HG03521 (cell line): ENCODE data around the gene CTNND2.
"Not testable (repeated sequence)": the region's sequence is repeated elsewhere in the genome, so short reads cannot be mapped to it uniquely, and the experiment has no call there.

Experiments
- ATAC-seq: cut with Tn5 transposase; IDR thresholded peaks from one replicate; pipeline ENCODE4 v1.9.1; 2021; ENCODE audit warnings: mild to moderate bottlenecking, moderate library complexity; ENCODE audit not compliant: unreplicated experiment

The CTNND2 gene

GRCh38 chr5:11143456-11144267 lies 760.6 kb downstream of the CTNND2 start:
- no peak for ATAC-seq

GRCh38 chr5:11139217-11139865 lies 764.9 kb downstream of the CTNND2 start:
- ATAC-seq: no peak

- no peak for ATAC-seq
These were observed 774.1 kb downstream of the CTNND2 start for GRCh38 chr5:11130131-11130530.

GRCh38 chr5:11128021-11128420 lies 776.2 kb downstream of the CTNND2 start:
- ATAC-seq: no peak

GRCh38 chr5:11126844-11127243 lies 777.4 kb downstream of the CTNND2 start:
- ATAC-seq: no peak

GRCh38 chr5:11121885-11122284 lies 782.4 kb downstream of the CTNND2 start:
- ATAC-seq: no peak

GRCh38 chr5:11110128-11110527 lies 794.1 kb downstream of the CTNND2 start:
- no peak for ATAC-seq

GRCh38 chr5:11105696-11106095 lies 798.5 kb downstream of the CTNND2 start:
- no peak for ATAC-seq

GRCh38 chr5:11104651-11105112 lies 799.6 kb downstream of the CTNND2 start:
- ATAC-seq: no peak

- no peak for ATAC-seq
These were observed 800.0 kb downstream of the CTNND2 start for GRCh38 chr5:11104210-11104609.

- ATAC-seq: no peak
These were observed 820.1 kb downstream of the CTNND2 start for GRCh38 chr5:11084111-11084510.

- no peak for ATAC-seq
These were observed 821.8 kb downstream of the CTNND2 start for GRCh38 chr5:11082404-11082945.

- ATAC-seq: no peak
These were observed 827.2 kb downstream of the CTNND2 start for GRCh38 chr5:11076945-11077613.

- no peak for ATAC-seq
These were observed 829.0 kb downstream of the CTNND2 start for GRCh38 chr5:11075035-11075805.

GRCh38 chr5:11072568-11072967 lies 831.7 kb downstream of the CTNND2 start:
- ATAC-seq: no peak

GRCh38 chr5:11072076-11072475 lies 832.2 kb downstream of the CTNND2 start:
- ATAC-seq: no peak

- no peak for ATAC-seq
These were observed 835.2 kb downstream of the CTNND2 start for GRCh38 chr5:11069041-11069440.

GRCh38 chr5:11065723-11066122 lies 838.5 kb downstream of the CTNND2 start:
- not testable (repeated sequence) for ATAC-seq

- ATAC-seq: no peak
These were observed 839.3 kb downstream of the CTNND2 start for GRCh38 chr5:11064763-11065450.

- no peak for ATAC-seq
These were observed 841.8 kb downstream of the CTNND2 start for GRCh38 chr5:11062397-11062796.
